Ecto neural progenitor cell (in vitro differentiated cells): ENCODE measurements around the gene CDCA5.

ENCODE experiments used
- DNase-seq: peaks from one replicate; pipeline ENCODE4 v3.0.0-alpha.2; 2018; ENCODE audit warnings: low spot score

CDCA5 gene

GRCh38 chr11:65043881-65044501 is 39.8 kb downstream of the CDCA5 start:
- DNase-seq = no peak

GRCh38 chr11:65042891-65043290 is 40.9 kb downstream of the CDCA5 start:
- DNase-seq = no peak

GRCh38 chr11:65040847-65041622 is 42.8 kb downstream of the CDCA5 start, which contains the start of gene SAC3D1:
Gene SAC3D1 (plus strand): TSS chr11:65041210. CDS start chr11:65041293, 83 bp downstream.
- DNase-seq = peak; percentile 94

- DNase-seq = no peak
Observed at GRCh38 chr11:65040520-65040846, 43.4 kb downstream of the CDCA5 start.

- no peak for DNase-seq
Observed at GRCh38 chr11:65036931-65037330, 46.9 kb downstream of the CDCA5 start.

GRCh38 chr11:65035579-65035978 is 48.3 kb downstream of the CDCA5 start:
- no peak for DNase-seq

- no peak for DNase-seq
Observed at GRCh38 chr11:65034423-65034822, 49.4 kb downstream of the CDCA5 start.

- no peak for DNase-seq
Observed at GRCh38 chr11:65032216-65032615, 51.6 kb downstream of the CDCA5 start.
